ENCODE measurements around the gene CHRM4. TPM values are rescaled to one million over a fixed set of nuclear protein-coding genes. Genes with fewer than 3 reads are reported as not detected.

The CHRM4 gene
- total and polyA plus RNA-seq, 2 experiments from 2014 or later: 0.30 TPM; not detected in 1

DNA sequence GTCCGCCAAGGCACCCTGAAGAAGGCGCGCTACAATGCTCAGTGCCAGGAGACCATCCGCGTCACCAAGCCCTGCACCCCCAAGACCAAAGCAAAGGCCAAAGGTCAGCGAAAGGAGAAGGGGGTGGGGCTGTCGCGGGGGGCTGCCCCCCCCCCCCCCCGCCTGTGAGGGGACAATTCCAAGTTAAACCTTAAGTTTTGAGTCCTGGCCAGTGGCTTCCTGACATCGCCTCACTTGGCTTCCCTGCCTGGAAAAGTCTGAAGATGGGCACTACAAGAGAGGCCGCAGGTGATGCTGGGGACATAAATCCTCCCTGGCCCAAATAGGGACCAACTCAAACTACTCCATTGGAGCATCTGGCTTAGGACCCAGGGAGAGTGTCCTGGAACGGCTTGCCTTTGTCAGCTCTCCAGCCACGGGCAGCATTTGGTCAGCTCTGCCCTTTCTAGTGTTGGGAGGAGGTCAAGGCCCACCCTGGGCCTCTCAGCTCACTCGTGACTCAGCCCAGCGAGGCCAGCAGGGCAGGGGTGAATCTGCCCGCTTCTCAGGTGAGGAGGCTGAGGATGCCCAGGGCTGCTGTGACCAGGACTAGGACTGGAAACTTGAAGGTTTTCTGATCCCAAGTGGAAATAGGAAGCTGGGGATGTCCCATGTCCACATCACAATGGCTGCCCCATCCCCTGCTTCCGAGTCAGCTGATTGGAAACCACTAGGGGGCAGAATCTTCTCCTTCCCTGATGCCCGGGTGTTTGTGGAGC is 8.8 kb downstream of the CHRM4 start:
- H3K27ac ChIP-seq: no peak overlapping the region
- DNase-seq (ENCODE audit: low spot score): peak; percentile 68
- H3K9me2 ChIP-seq (replicated peaks; ENCODE audit: insufficient read depth): no peaks in the 10 kb centered on the region
- WGBS (ENCODE audit: low lambda C conversion rate, missing lambda C conversion rate): 39% methylated on average over 15 of the region's 18 CpGs
- no peaks in the 10 kb centered on the region for H3K36me3 ChIP-seq (replicated peaks; ENCODE audit: insufficient read depth, low read depth)
- TF ChIP-seq CTCF (IDR thresholded peaks at IDR 0.05; ENCODE audit: poor library complexity) (peak; percentile 56), EZH2 (IDR thresholded peaks at IDR 0.05; ENCODE audit: borderline replicate concordance) (no peak)
- peaks cover 8% of the 10 kb centered on the region for H4K20me1 ChIP-seq (ENCODE audit: insufficient read depth, poor library complexity, severe bottlenecking)
- peaks cover 14% of the 10 kb centered on the region for H3K79me2 ChIP-seq
- peaks cover 27% of the 10 kb centered on the region for H3K4me1 ChIP-seq (ENCODE audit: insufficient read depth)
- H3K4me3 ChIP-seq: peak overlapping the region; percentile 70
- H2AFZ ChIP-seq: no peak overlapping the region
- H3K4me2 ChIP-seq: peak overlapping the region; percentile 96
- peaks cover 12% of the 10 kb centered on the region for H3K27me3 ChIP-seq
- no peaks in the 10 kb centered on the region for H3K9me3 ChIP-seq (ENCODE audit: low read depth)

DNA sequence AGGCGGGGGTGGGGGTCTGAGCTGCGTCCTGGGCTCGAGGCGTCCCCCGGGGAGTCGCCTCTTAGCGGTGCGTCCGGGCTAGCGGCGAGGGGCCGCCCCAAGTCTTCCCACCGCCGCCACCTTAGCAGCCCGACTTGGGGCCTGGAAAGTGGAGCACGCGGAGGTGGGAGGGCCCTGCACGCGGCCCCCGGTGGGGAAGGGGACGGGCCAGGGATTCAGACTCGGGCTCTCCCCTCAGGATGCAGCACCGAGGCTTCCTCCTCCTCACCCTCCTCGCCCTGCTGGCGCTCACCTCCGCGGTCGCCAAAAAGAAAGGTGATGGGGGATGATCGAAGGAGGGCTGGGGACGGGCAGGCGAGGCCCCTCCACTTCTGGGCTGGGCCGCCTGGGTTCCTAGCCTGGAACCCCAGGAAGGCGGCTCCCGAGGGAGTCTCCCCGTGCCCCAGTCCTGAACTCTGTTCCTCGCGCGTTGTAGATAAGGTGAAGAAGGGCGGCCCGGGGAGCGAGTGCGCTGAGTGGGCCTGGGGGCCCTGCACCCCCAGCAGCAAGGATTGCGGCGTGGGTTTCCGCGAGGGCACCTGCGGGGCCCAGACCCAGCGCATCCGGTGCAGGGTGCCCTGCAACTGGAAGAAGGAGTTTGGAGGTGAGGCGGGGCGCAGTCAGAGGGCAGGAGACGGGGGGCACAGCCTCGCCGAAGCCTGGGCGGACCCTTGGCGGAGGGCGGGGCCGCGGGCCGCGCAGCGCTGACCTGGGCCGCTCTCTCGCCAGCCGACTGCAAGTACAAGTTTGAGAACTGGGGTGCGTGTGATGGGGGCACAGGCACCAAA is 9.5 kb downstream of the CHRM4 start:
- H3K4me3 ChIP-seq: peak overlapping the region; percentile 70
- H4K20me1 ChIP-seq (ENCODE audit: insufficient read depth, poor library complexity, severe bottlenecking): peaks cover 8% of the 10 kb centered on the region
- no peaks in the 10 kb centered on the region for H3K9me2 ChIP-seq (replicated peaks; ENCODE audit: insufficient read depth)
- H2AFZ ChIP-seq: peak overlapping the region; percentile 60
- TF ChIP-seq CTCF (IDR thresholded peaks at IDR 0.05; ENCODE audit: poor library complexity): no peak
- TF ChIP-seq EZH2 (IDR thresholded peaks at IDR 0.05; ENCODE audit: borderline replicate concordance): no peak
- TF ChIP-seq EZH2phosphoT487 (IDR thresholded peaks at IDR 0.05; ENCODE audit: low read depth, severe bottlenecking, unreplicated experiment): no peak
- H3K4me1 ChIP-seq (ENCODE audit: insufficient read depth): peaks cover 27% of the 10 kb centered on the region
- WGBS (ENCODE audit: low lambda C conversion rate, missing lambda C conversion rate): 2% methylated on average over 52 of the region's 66 CpGs
- no peaks in the 10 kb centered on the region for H3K36me3 ChIP-seq (replicated peaks; ENCODE audit: insufficient read depth, low read depth)
- H3K9me3 ChIP-seq (ENCODE audit: low read depth): no peaks in the 10 kb centered on the region
- peak overlapping the region; percentile 96 for H3K4me2 ChIP-seq
- peaks cover 4% of the 10 kb centered on the region for H3K27me3 ChIP-seq
- peaks cover 14% of the 10 kb centered on the region for H3K79me2 ChIP-seq
- H3K27ac ChIP-seq: peak overlapping the region; percentile 99
- DNase-seq (ENCODE audit: low spot score): no peak

DNA sequence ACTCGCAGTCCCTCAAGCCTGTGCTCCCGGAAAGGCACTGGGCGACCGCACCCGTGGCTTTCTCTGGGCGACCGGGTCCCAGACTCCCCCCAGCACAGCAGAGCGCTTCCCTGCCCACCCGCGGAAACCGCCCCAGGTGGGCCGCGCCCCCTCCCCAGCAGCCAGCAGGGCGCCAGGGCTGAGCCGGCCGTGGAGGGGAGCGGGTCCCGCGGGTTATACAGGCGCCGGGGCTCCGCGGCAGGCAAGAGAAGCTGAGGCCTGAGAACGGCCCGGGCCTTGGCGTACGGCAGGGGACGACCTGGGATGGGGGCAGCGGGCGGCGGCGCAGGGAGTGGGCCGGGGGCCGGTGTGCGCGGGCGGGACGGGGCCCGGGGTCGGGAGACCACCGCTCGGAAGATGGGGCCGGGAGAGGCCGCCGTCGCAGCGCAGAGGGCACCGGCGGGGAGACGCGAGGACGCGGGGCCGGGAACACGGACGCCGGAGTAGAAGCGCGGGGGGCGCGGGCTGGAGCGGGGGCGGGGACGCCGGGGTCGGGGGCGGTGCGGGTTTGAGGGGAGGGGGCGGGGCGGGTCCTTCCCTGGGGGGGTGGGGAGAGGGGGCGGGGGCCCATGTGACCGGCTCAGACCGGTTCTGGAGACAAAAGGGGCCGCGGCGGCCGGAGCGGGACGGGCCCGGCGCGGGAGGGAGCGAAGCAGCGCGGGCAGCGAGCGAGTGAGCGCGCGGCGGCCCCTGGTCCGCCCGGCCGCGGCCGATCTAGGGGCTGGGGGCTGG is 10.3 kb downstream of the CHRM4 start, which contains the start of gene MDK:
MDK (plus strand) TSS at position 622 of the 771 bp plus-strand sequence. CDS start 389 bp downstream, outside the sequence.
- Histone ChIP-seq H3K36me3 (replicated peaks; ENCODE audit: insufficient read depth, low read depth) (no peaks in the 10 kb centered on the region), H3K4me2 (peak within 1 kb of the TSS; percentile 96), H3K9me3 (ENCODE audit: low read depth) (no peaks in the 10 kb centered on the region), H3K4me3 (peak within 1 kb of the TSS; percentile 70), H2AFZ (peak within 1 kb of the TSS; percentile 88), H3K27me3 (no peaks in the 10 kb centered on the region), H3K4me1 (ENCODE audit: insufficient read depth) (peaks cover 27% of the 10 kb centered on the region), H3K79me2 (peaks cover 14% of the 10 kb centered on the region), H3K27ac (peak within 1 kb of the TSS; percentile 99), H4K20me1 (ENCODE audit: insufficient read depth, poor library complexity, severe bottlenecking) (peaks cover 8% of the 10 kb centered on the region), H3K9me2 (replicated peaks; ENCODE audit: insufficient read depth) (no peaks in the 10 kb centered on the region)
- WGBS (ENCODE audit: low lambda C conversion rate, missing lambda C conversion rate): 1% methylated on average over 39 of the region's 96 CpGs
- peak; percentile 85 for DNase-seq (ENCODE audit: low spot score)
- no peak for TF ChIP-seq EZH2phosphoT487 (IDR thresholded peaks at IDR 0.05; ENCODE audit: low read depth, severe bottlenecking, unreplicated experiment)
- TF ChIP-seq EZH2 (IDR thresholded peaks at IDR 0.05; ENCODE audit: borderline replicate concordance): no peak

All from hepatocyte (in vitro differentiated cells).